Left lung (tissue), 10 donors: ENCODE measurements around the gene ZNF831. TPM values are rescaled to one million over a fixed set of nuclear protein-coding genes. Genes with fewer than 3 reads are reported as not detected.

Source experiments
- ATAC-seq: fragments of 200-7000 bp; cut with Tn5 transposase; one replicate; pipeline ENCODE4 v1.9.1; 2020; ENCODE audit warnings: moderate library complexity
- DNase-seq, 4 donors: peaks; one replicate each; pipeline ENCODE4 v3.0.0-alpha.2; 2013 to 2020
- H3K27ac ChIP-seq, 2 donors: fragments of 200-600 bp; sonication (generic) in 1 of 2; one replicate each; pipeline versions ENCODE4 v1.5.0 to v1.8.0; 2020 to 2021
- H3K27me3 ChIP-seq, 2 donors: fragments of 200-600 bp; sonication (generic) in 1 of 2; one replicate each; pipeline versions ENCODE4 v1.5.0 to v1.8.0; 2020 to 2021
- H3K36me3 ChIP-seq, 2 donors: fragments of 200-600 bp; sonication (generic) in 1 of 2; one replicate each; pipeline versions ENCODE4 v1.5.0 to v1.8.0; 2020 to 2021
- H3K4me1 ChIP-seq, 2 donors: fragments of 200-600 bp; one replicate each; pipeline ENCODE4 v1.8.0; 2021
- H3K4me3 ChIP-seq, 2 donors: fragments of 200-600 bp; sonication (generic) in 1 of 2; one replicate each; pipeline versions ENCODE4 v1.5.0 to v1.8.0; 2020 to 2021; ENCODE audit warnings: mild to moderate bottlenecking in 1 of 2
- H3K9me3 ChIP-seq, 2 donors: fragments of 200-600 bp; sonication (generic) in 1 of 2; one replicate each; pipeline versions ENCODE4 v1.5.0 to v1.8.0; 2020 to 2021
- intact Hi-C, 2 donors: fragments of 100-400 bp; cut with DNase I; formaldehyde crosslinking; loops; one replicate each; pipeline versions ENCODE4 v1.11.2 to v1.14.2; 2022
- polyA plus RNA-seq, 6 donors: library from polyadenylated mRNA; unstranded; fragments of 120-200 nt; gene quantifications; one replicate each; pipeline ENCODE4 v1.2.1, GENCODE V29; 2013; ENCODE audit not compliant: insufficient read length in 6 of 6
- total RNA-seq, 2 donors: library from RNA; stranded (reverse); fragmentation: NEBNext Ultra II Directional; extraction: Animal tissue kit (Norgen Biotek cat#: 25700); gene quantifications; one replicate each; pipeline ENCODE4 v1.2.1, GENCODE V29; 2021
- TF ChIP-seq, protein P1 (sequence below), 2 donors: fragments of 200-600 bp; sonication (generic) in 1 of 2; IDR thresholded peaks; one replicate each; pipeline versions ENCODE4 v1.5.0 to v1.8.0; 2021; ENCODE audit warnings: antibody characterized with exemption in 2 of 2
- donor health status: DM: no; HTN: yes; CAD: no.
- donor health status: DM: no; HTN: no; CAD: no.

ZNF831 gene
- total and polyA plus RNA-seq, 8 donors: 0.13 to 1.1 (median 0.18) TPM

DNA sequence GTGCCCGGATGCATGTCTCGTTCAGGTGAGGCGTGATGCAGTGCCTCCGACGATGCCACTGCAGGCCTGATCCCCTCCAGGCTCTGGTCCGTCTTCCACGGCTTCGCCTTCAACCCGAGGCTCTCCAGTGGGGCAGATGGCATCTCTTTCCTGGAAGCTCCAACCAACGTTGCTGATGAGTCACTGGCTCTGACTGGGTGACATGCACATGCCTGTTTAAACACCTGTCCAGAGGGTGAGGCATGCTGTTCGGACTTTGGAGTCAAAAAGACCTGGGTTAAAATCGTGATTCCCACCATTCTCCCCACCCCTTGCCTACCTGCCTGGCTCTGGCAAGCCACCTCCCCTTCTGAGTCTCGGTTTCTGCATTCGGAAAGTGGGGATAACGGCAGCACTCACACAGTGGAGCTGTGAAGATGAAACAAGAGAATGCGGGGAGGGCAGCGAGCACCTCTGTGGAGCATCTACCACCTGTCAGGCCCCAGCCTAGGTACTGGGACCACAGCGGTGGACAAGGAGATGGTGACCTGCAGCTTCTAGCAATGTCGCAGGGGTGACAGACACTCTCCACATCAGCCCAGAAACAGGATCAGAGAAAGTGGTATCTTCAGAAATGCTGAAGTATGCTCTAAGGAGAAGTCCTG is 128.2 kb downstream of the ZNF831 start:
- Histone ChIP-seq H3K36me3 (no peaks in the 10 kb centered on the region), H3K27ac (no peak overlapping the region), H3K27me3 (peaks cover 0 to 45% of the 10 kb centered on the region in 2 donors), H3K4me3 (no peak overlapping the region), H3K4me1 (no peaks in the 10 kb centered on the region), H3K9me3 (no peaks in the 10 kb centered on the region)
- intact Hi-C loops: no loop called here
- ATAC-seq (no peak), DNase-seq (no peak)
- TF ChIP-seq, protein P1, sequence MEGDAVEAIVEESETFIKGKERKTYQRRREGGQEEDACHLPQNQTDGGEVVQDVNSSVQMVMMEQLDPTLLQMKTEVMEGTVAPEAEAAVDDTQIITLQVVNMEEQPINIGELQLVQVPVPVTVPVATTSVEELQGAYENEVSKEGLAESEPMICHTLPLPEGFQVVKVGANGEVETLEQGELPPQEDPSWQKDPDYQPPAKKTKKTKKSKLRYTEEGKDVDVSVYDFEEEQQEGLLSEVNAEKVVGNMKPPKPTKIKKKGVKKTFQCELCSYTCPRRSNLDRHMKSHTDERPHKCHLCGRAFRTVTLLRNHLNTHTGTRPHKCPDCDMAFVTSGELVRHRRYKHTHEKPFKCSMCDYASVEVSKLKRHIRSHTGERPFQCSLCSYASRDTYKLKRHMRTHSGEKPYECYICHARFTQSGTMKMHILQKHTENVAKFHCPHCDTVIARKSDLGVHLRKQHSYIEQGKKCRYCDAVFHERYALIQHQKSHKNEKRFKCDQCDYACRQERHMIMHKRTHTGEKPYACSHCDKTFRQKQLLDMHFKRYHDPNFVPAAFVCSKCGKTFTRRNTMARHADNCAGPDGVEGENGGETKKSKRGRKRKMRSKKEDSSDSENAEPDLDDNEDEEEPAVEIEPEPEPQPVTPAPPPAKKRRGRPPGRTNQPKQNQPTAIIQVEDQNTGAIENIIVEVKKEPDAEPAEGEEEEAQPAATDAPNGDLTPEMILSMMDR (IDR thresholded peaks at IDR 0.05): no peak

GRCh38 chr20:59295531-59295930 is 131.9 kb downstream of the ZNF831 start:
- Histone ChIP-seq H3K4me1 (peaks cover 0 to 4% of the 10 kb centered on the region in 2 donors), H3K36me3 (no peaks in the 10 kb centered on the region), H3K27ac (no peak overlapping the region), H3K4me3 (no peak overlapping the region), H3K27me3 (peaks cover 12 to 81% of the 10 kb centered on the region in 2 donors), H3K9me3 (no peaks in the 10 kb centered on the region)
- ATAC-seq (no peak), DNase-seq (peak in 1 of 4 donors; percentile 23)
- intact Hi-C loops: no loop called here
- TF ChIP-seq, protein P1 (IDR thresholded peaks at IDR 0.05): no peak

- TF ChIP-seq, protein P1 (IDR thresholded peaks at IDR 0.05): no peak
- DNase-seq (no peak), ATAC-seq (no peak)
- Histone ChIP-seq H3K36me3 (no peaks in the 10 kb centered on the region), H3K4me1 (peaks cover 0 to 8% of the 10 kb centered on the region in 2 donors), H3K27me3 (peaks cover 24 to 91% of the 10 kb centered on the region in 2 donors), H3K4me3 (no peak overlapping the region), H3K27ac (no peak overlapping the region), H3K9me3 (no peaks in the 10 kb centered on the region)
- intact Hi-C loops: no loop called here
Observed at GRCh38 chr20:59297686-59298085, 134.1 kb downstream of the ZNF831 start.

DNA sequence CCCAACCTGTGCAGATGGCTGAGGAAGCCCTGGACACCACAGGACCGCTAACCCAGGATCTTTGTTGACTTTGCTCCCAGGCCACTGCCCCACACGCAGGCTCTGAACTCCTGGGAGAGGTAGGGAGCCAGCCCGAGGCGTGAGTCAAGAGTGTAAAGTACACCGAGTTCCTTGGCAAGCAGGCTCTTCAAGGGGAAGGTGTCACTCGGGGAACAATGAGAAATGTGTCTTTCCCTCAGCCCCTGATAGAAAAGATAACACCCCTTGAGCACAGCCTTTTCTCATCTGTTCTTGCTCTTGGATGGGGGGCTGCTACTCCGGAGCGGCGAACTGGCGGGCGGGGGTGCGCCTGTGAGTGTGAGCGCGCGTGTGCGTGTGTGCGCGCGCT is 136.3 kb downstream of the ZNF831 start:
- TF ChIP-seq, protein P1 (IDR thresholded peaks at IDR 0.05): no peak
- H3K4me3 ChIP-seq: no peak overlapping the region

DNA sequence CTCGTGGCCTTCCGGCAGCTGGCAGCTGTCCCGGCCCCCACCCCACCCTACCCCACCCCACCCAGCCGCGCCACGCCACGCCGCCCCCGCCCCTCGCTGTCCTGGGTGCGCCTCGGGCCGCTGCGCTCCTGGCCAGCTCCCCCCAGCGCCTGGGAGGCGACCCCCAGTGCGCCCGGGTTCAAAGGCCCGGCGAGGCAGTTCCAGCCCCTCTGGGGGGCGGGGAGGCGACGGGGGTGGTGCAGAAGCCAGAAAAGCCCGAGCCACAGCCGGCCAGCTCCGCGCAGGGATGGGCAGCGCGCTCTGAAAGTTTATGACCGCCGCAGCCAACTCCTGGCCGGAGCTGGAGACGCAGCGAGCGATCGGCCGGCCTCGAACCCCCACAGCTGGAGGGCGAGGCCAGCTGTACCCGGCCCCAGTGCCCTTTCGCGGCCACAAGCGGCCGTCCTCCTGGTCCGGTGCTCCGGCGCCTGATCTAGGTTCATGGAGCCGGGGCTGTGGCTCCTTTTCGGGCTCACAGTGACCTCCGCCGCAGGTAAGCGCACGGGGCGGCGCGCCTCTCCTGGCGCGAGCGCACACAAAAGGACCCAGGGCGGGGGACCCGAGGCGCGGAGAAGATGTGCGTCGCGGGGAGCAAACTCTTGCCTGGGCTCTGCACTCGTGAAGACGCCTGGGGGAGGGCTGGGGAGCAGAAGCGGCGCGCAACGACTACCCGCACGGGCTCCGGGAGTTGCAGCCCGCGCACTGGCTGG is 136.9 kb downstream of the ZNF831 start, which contains the start of gene EDN3:
Gene EDN3 (plus strand): TSS at position 279 of the 749 bp plus-strand sequence. CDS start 202 bp downstream, at position 481.
- TF ChIP-seq, protein P1 (IDR thresholded peaks at IDR 0.05): no peak
- DNase-seq (no peak), ATAC-seq (no peak)
- intact Hi-C loops: no loop called here
- Histone ChIP-seq H3K36me3 (no peaks in the 10 kb centered on the region), H3K27ac (no peak within 1 kb of the TSS), H3K27me3 (peaks cover 24 to 89% of the 10 kb centered on the region in 2 donors), H3K4me1 (peaks cover 0 to 8% of the 10 kb centered on the region in 2 donors), H3K9me3 (no peaks in the 10 kb centered on the region), H3K4me3 (no peak within 1 kb of the TSS)

More for the DNA sequence above, 136.3 kb downstream of the ZNF831 start:
- H3K27me3 ChIP-seq: peaks cover 24 to 95% of the 10 kb centered on the region in 2 donors
- H3K36me3 ChIP-seq: no peaks in the 10 kb centered on the region
- H3K9me3 ChIP-seq: no peaks in the 10 kb centered on the region
- H3K4me1 ChIP-seq: peaks cover 0 to 8% of the 10 kb centered on the region in 2 donors
- no peak overlapping the region for H3K27ac ChIP-seq
- ATAC-seq: no peak
- peak in 1 of 4 donors; percentile 43 for DNase-seq
- intact Hi-C loops: no loop called here
